H4 (cell line): ENCODE results near the gene SLC25A51. TPM values are rescaled to one million over a fixed set of nuclear protein-coding genes. Genes with fewer than 3 reads are reported as not detected.

ENCODE experiments used
- total RNA-seq: library from RNA; depleted of rRNA; stranded (reverse); fragments of >200 nt; shearing (Covaris generic); gene quantifications from 2 replicates; pipeline ENCODE4 v1.2.3, GENCODE V29; 2014; rRNA removed

SLC25A51 gene
- total RNA-seq, 1 experiment from 2014 or later, result 38.4 TPM

Other genes with a start within 250 kb of the SLC25A51 start
- gene TRMT10B, start 150.3 kb downstream of the SLC25A51 start, total RNA-seq, result 1.3 and 1.5 TPM in 2 replicates
- gene EXOSC3, start 119.1 kb downstream of the SLC25A51 start, total RNA-seq, result 80.8 and 117 TPM in 2 replicates
- gene DCAF10, start 103.3 kb downstream of the SLC25A51 start, total RNA-seq, result 32.4 and 33.3 TPM in 2 replicates
- 8.7 and 10.1 TPM in 2 replicates for gene SHB, start 165.1 kb upstream of the SLC25A51 start, total RNA-seq